Measurements from ENCODE around the gene NSF. TPM values are rescaled to one million over a fixed set of nuclear protein-coding genes. Genes with fewer than 3 reads are reported as not detected.
"Not testable (repeated sequence)": the region's sequence is repeated elsewhere in the genome, so short reads cannot be mapped to it uniquely, and the experiment has no call there.

NSF gene
- polyA plus RNA-seq, 3 donors = 30.4 to 35.9 (median 32.9) TPM

DNA sequence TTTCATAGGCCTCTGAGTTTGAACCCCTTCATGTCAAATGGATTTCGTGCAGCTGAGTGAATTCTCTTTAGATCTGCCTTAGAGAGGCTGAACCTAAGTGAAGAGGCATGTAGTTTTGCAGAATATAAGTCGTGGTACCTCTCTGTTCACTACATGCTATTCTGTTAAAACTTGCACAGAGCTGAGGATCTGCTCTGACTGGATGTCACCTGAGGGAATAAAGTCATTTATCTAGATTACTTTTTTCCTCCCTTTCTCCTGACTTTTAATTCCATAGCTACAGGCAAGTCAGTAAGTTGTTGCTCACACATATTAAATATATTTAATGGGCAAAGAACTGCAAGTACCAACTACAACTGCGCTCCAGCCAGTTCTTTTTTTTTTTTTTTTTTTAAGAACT, 163.3 kb downstream of the NSF start:
- DNase-seq = no peak

DNA sequence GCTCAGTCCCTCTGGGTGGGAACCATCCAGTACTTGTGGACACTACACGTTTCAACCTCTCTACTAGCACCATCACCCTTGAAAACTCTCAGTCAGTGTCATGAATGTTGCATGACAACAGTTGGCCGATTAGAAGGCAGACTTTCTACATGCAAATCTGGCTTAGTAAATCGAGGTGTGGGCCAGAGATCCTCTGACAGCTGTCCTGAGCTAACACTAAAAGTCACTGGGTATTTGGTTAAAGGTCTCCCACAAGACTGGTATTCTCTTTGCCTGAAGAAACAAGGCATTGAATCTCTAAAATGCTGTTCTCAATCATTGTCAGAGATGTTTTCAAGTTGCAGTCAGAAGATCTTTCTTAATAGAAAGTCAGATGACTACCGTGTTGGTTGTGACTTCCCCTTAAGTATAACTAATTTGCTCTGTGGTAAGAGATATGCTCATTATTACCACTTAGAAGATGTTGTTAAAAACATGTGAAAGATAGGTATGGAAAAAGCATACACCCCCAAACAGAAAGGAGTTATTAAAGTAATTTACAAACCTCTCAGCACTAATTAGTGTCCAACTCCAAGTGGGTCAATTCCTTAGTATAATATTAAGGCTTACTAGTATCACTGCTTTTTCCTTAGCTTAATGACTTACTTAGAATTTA, 165.7 kb downstream of the NSF start:
- no peak for DNase-seq

- DNase-seq = no peak
Observed at GRCh38 chr17:46756861-46757260, 166.4 kb downstream of the NSF start.

DNA sequence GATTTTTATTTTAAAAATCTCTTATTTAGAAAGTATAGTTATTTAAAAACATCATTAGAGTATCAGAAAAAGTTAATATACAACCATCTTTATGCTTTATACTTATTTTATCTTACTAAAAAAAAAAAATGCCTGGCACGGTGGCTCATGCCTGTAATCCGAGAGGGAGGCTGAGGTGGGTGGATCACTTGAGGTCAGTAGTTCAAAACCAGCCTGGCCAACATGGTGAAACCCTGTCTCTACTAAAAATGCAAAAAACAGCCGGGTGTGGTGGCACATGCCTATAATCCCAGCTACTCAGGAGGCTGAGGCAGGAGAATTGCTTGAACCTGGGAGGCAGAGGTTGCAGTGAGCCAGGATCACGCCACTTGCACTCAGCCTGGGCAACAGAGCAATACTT, 167.1 kb downstream of the NSF start:
- not testable (repeated sequence) for DNase-seq

DNA sequence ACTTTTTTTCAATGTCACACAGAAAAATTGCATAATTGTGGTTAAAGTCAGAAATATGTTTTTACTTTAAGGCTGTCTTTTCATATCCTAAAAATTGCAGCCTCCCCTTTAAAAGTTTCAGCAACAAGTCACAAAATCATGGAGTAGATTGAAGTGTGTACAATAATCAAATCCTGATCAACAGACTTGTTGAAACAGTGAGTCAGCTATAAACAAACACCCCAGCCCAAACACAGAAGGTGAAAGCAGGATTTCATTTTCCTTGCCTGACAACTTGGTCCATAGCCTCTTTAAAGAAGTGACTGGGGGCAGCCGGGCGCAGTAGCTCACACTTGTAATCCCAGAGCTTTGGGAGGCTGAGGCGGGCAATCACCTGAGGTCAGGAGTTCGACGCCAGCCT, 168.1 kb downstream of the NSF start:
- no peak for DNase-seq

DNA sequence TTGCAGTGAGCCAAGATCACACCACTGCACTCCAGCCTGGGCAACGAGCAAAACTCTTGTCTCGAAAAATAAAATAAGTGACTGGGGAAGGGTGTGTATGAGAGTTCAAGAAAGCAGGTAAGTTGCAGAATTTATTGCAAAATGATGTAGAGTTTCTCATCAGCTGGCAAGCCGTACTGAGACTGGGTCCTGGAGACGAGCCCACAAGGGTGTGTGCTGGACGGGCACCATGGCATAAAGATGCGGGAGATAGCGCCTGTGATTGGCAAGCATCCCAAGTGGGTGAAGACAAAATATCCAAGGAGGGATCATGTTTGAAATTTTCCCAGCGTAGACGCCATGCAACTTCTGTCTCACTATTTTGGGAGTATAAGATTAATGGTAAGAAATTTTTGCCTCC, 168.7 kb downstream of the NSF start:
- no peak for DNase-seq

GRCh38 chr17:46763416-46763815, 172.9 kb downstream of the NSF start:
- no peak for DNase-seq

GRCh38 chr17:46764000-46764708, 173.7 kb downstream of the NSF start:
- no peak for DNase-seq

GRCh38 chr17:46764709-46765401, 174.4 kb downstream of the NSF start:
- no peak for DNase-seq

DNA sequence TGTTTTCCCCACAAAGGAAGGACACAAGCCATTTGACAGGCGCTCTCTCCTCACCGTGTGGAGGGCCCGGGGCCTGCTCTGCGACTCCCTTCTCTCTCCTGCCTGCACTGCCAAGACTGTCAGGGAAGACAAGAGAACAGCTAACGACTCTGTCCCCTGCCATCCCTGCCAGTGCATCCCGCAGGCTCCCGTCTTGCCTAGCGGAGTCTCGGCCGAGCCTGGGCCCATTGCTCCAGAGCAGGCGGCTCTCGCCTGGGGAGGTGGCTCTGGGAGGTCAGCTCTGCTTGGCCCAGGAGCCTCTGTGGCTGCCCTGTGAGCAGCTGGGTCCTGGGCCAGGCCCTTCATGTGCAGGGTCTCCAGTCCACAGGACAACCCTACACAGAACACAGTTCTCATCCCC, 175.0 kb downstream of the NSF start:
- no peak for DNase-seq

DNA sequence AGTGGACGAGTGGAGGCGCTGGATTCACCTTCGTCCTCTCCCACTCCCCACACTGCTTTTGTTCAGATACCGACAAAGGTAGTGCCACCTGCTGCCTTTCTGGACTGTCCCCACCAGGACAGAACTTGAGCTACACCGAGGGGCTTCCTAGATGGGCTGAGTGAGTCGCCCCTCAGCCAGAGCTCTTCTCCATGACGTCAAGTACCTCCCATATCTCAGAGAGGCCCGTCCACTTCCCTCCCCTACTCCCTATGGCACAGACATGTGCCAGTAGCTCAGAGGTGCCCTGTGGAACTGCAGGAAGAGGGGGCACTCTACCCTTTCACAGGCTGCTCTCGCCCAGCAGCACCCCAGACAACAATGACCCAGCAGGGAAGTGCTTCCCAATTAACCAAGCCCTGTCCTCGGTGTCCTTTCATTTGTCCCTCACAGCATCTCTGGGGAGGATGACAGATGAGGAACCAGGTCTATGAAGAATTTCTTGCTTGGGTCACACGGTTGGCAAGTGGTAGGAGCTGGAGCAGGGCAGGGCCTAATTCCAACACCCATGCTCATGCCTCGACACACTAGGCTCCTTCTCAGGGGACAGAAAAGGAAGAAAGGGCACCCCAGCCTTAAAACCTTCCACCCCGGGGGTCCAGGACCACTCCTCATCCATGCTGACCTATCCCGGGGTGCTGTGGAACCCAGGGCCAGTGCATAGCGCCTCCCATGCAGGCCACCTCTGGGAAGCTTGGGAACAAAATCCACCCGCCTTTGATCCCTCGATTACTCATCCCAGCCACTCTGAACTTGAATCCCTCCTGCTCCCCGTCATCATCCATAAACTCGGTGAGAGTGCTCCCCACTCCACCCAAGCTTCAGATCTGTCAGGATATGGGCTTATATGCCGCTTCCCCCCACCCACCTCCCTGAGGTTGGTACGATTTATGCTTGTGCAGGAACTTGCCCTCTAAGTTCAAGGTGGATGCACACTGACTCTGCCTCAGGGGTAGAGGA, 176.3 kb downstream of the NSF start:
- no peak for DNase-seq

DNA sequence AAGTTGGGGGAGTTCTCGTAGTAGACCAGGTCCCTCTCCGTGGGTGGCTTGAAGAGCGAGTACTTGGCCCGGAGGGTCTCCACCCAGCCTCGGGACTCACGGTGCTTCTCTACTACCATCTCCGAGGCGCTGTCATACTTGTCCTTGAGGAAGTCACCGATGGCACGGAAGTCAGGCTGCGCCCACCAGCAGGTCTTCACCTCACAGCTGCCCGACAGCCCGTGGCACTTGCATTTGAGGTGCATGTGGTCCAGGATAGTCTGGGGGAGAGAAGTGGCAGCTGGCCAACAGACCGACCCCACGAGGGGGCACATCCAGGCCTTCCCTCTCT, 178.0 kb downstream of the NSF start:
- no peak for DNase-seq

- not testable (repeated sequence) for DNase-seq
Observed at GRCh38 chr17:46768896-46769295, 178.4 kb downstream of the NSF start.

DNA sequence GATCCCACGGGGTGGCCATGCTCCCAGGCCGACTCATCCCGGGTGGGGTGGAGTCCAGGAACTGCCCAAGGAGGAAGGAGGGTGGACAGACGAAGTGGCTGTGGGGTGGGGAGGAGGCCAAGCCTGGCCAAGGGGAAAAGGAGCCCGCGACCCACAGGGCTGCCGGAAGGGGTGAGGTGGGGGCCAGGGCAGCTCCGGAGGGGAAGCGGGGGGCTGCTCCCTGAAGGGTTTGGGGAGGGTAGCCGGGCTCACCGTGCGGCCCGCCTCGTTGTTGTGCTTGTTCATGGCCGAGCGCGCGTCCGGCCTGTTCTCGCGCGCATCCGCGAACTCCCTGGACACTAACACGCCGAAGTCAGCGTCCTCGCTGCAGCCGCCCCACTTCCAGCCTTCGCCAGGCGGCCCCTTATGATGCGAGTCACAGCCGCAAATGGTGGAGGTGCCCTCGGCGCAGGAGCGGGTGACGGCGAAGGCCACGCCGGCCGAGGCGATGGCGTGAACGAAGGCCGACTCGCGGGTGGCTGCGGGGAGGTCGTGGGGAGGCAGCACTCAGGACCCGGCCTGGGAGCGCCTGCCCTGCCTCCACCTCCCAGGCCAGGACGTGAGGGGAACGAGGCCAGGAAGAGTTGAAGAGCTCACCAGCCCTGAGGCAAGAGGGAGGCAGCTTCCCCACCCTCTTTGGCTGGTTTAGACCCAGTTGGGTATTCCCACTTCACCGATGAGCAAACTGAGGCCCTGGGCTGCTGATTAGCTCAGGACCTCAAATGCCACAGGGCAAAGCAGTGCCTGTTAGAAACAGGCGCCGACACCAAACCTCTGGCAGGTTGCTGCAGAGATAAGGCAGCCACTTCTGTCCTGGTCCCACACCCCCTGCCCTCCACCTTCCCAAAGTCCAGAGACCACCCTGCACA, 179.3 kb downstream of the NSF start:
- peak; percentile 27 for DNase-seq

GRCh38 chr17:46770439-46770817, 180.0 kb downstream of the NSF start:
- no peak for DNase-seq

DNA sequence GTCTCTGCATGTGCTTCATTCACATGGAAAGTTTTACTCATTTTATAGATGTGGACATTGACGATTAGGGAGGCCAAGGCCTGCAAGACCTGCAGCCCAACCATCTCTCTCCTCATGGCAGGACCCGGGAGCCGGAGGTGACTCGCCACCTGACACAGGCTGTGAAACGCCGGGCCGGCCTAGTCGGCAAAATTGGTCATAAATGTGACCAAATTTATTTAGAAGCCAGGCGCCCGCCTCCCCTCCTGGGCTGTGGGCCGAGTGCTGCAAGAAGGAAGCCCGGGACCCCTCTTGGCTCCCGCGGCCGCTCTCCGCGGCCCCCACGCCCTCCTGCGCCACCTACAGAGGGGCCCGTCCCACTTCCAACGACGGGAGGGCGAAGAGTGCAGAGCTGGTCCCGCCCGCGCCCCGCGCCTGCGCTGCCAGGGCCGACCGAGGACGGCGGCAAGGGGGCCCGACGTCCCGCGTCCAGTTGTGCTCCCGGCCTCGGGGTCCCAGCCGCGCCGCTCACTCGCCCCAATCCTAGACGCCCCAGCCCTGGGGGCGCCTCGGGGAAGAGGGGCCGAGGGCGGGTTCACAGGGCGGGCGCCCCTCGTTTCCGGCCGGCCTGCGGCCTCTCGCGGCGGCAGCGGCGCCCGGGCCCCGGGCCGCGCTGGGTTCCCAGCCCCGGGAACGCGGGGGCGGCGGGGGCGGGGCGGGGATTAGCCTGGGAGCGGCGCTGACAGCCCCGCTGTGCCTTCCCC, 180.5 kb downstream of the NSF start:
- DNase-seq = peak; percentile 41

DNA sequence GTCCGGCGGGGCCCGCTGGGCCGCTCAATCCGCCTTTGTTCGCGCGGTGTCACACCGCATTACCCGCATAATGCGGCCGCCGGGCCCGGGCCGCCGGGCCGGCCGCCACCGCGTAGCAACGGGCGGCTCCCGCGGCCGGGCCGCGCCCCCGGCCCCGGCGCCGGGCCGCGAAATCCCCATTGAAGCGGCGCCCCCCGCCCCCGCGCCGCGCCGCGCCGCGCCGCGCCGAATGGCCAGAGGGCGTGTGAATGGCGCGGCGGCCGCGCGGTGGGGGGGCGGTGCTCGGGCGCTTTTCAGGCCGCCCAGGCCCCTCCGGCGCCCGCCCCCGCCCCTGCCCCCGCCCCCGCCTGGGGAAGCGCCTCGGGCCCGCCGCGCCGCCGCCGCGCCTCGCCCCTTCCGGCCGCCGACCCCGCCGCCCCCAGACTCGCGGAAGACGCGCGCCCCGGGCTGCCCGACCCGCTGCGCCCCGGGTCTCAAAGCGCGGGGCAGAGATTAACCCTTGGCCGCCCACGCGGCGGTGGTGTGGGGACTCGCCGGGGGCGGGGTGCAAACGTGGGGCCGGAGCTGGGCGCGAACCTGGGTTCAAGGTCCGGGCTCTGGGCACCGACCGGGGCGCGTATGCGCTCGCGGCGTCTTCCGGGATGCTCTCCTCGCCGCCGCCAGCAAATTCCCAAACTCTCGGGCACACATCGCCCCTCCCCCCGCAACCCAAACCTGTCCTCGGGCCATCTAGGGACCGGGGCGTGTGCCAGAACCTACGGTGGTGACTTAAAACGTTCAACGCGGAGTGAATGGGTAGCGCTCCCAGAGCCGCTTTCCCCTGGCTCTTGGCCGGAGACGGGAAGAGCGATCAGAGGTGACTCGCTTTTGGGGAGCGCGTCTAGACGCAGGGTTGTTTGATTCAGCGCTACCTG, 181.3 kb downstream of the NSF start:
- DNase-seq = peak; percentile 21

- DNase-seq = no peak
Observed at GRCh38 chr17:46772475-46773220, 182.2 kb downstream of the NSF start.
